Testis (tissue), 5 donors: Measurements from ENCODE around the gene PPIG. TPM values are rescaled to one million over a fixed set of nuclear protein-coding genes. Genes with fewer than 3 reads are reported as not detected.
A peak's percentile ranks its signal among the peaks of the same experiment; 100 is the strongest.
"Not testable (repeated sequence)": the region's sequence is repeated elsewhere in the genome, so short reads cannot be mapped to it uniquely, and the experiment has no call there.

Source experiments
- DNase-seq: peaks from one replicate; pipeline ENCODE4 v3.0.0-alpha.2; 2019
- H3K27ac ChIP-seq, 2 donors: fragments of 200-600 bp; sonication (generic); one replicate each; pipeline ENCODE4 v1.5.1; 2019
- H3K27me3 ChIP-seq: fragments of 200-600 bp; sonication (generic); one replicate; pipeline ENCODE4 v1.5.1; 2019
- H3K36me3 ChIP-seq: fragments of 200-600 bp; sonication (generic); one replicate; pipeline ENCODE4 v1.5.1; 2017; ENCODE audit warnings: low read depth; ENCODE audit errors: missing control alignments
- H3K4me1 ChIP-seq: fragments of 200-600 bp; sonication (generic); one replicate; pipeline ENCODE4 v1.5.1; 2019
- H3K4me3 ChIP-seq, 2 donors: fragments of 200-600 bp; sonication (generic); one replicate each; pipeline ENCODE4 v1.5.1; 2017 to 2019
- H3K9me3 ChIP-seq: fragments of 200-600 bp; sonication (generic); one replicate; pipeline ENCODE4 v1.5.1; 2017
- POLR2A ChIP-seq: fragments of 450-650 bp; IDR thresholded peaks from one replicate; pipeline ENCODE4 v1.6.1; 2017; ENCODE audit warnings: antibody characterized with exemption, mild to moderate bottlenecking, moderate library complexity
- WGBS, 2 donors: methylation state at CpG; one replicate each; pipeline ENCODE4 v1.1.5; 2018; 5-methylcytosine and 5-hydroxymethylcytosine counted together
- intact Hi-C: fragments of 100-400 bp; cut with DNase I; formaldehyde crosslinking; loops from one replicate; pipeline ENCODE4 v1.15.1; 2023; ENCODE audit warnings: low total_unique reads
- long read RNA-seq, 2 donors: transcript quantifications; one replicate each; lab custom pipeline, GENCODE V29; 2026
- polyA plus RNA-seq: library from polyadenylated mRNA; stranded (reverse); fragments of 350-450 nt; fragmentation: Illumina TruSeq; extraction: RNeasy Lipid Tissue Mini Kit (QIAGEN cat#74804); gene quantifications from one replicate; pipeline ENCODE4 v1.2.3, GENCODE V29; 2014; ENCODE audit warnings: low read depth, low replicate concordance; ENCODE audit not compliant: insufficient read depth
- total RNA-seq, 2 donors: library from RNA; depleted of rRNA; stranded (reverse); fragments of >200 nt; gene quantifications; one replicate each; pipeline ENCODE4 v1.2.3, GENCODE V29; 2016
- TF ChIP-seq, protein P1 (sequence below), 3 experiments: fragments of 450-650 bp in 2 of 3; fragments of 200-600 bp in 1 of 3; sonication (generic) in 1 of 3; IDR thresholded peaks; one replicate each; pipeline ENCODE4 v1.5.1; 2016 to 2019; ENCODE audit warnings: antibody characterized with exemption in 3 of 3, mild to moderate bottlenecking in 2 of 3, moderate library complexity in 1 of 3

Gene PPIG
- total RNA-seq (10 to 100 TPM; 40.8 to 48.0 TPM), polyA plus RNA-seq (6.9 TPM)
- long read RNA-seq, donor 1, full-length matches to known transcripts = 23 of 40 reads
- long read RNA-seq, donor 1, partial matches to known transcripts = 17 of 40 reads
- long read RNA-seq, donor 1, other reads (novel, unspliced or antisense) = 0 of 40 reads
- long read RNA-seq, donor 2, full-length matches to known transcripts = 6 of 13 reads
- long read RNA-seq, donor 2, partial matches to known transcripts = 7 of 13 reads
- long read RNA-seq, donor 2, other reads (novel, unspliced or antisense) = 0 of 13 reads

DNA sequence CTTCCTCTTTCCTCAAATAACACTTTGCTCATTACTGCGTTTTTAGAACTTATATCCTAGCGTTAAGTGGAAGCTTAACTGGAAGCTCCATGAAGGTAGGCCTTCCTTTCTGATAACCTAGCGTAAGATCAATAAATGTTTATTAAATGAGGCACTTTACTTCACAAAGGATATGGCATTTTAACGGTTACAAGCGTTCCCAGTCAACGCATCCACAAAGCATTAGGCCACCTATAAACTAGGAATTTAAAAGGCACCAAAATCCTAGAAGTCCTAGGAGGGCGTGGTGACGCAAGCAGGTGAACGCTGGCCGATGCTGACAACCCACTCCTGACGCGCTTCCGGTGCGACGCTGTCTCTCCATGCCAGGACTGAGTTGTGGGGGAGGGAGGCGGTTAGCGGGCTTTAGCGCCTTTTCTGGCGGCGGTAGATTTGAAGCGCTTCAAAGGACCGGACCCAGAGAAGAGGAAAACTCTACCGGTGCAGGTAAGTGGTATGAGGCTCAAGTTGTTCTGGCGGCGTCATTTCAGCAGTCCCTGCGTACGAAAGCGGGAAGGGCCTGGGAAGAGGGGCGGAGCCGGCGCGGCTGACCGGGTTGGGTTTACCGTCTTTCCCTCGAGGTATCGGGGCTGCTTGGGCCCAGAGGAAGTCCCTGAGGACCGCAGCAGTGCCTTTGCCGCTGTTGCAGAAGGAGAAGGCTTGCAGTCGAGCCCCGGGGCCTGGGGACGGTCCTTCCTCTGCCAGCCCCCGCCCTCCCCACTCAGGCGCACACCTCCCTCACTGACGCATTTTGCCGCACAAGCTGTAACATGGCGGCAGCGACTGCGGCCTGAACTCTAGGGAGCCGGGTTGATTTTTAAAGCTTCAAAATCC is at the start of gene PPIG:
PPIG (plus strand) TSS at position 347 of the 873 bp plus-strand sequence. CDS start 19,691 bp downstream, outside the sequence.
- Histone ChIP-seq H3K4me3 (peak within 1 kb of the TSS; percentile 91 to 99), H3K4me1 (peaks cover 13% of the 10 kb centered on the region), H3K9me3 (no peaks in the 10 kb centered on the region), H3K27me3 (no peaks in the 10 kb centered on the region), H3K36me3 (no peaks in the 10 kb centered on the region), H3K27ac (peak within 1 kb of the TSS; percentile 97 to 100)
- 4 to 8% methylated on average over 23 to 49 of the region's 49 CpGs for WGBS, 2 donors
- peak; percentile 96 for DNase-seq
- intact Hi-C loops = no loop called here
- TF ChIP-seq, protein P1, sequence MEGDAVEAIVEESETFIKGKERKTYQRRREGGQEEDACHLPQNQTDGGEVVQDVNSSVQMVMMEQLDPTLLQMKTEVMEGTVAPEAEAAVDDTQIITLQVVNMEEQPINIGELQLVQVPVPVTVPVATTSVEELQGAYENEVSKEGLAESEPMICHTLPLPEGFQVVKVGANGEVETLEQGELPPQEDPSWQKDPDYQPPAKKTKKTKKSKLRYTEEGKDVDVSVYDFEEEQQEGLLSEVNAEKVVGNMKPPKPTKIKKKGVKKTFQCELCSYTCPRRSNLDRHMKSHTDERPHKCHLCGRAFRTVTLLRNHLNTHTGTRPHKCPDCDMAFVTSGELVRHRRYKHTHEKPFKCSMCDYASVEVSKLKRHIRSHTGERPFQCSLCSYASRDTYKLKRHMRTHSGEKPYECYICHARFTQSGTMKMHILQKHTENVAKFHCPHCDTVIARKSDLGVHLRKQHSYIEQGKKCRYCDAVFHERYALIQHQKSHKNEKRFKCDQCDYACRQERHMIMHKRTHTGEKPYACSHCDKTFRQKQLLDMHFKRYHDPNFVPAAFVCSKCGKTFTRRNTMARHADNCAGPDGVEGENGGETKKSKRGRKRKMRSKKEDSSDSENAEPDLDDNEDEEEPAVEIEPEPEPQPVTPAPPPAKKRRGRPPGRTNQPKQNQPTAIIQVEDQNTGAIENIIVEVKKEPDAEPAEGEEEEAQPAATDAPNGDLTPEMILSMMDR (IDR thresholded peaks at IDR 0.05) = peak in 1 of 3 experiments; percentile 4
- no peak for TF ChIP-seq POLR2A

DNA sequence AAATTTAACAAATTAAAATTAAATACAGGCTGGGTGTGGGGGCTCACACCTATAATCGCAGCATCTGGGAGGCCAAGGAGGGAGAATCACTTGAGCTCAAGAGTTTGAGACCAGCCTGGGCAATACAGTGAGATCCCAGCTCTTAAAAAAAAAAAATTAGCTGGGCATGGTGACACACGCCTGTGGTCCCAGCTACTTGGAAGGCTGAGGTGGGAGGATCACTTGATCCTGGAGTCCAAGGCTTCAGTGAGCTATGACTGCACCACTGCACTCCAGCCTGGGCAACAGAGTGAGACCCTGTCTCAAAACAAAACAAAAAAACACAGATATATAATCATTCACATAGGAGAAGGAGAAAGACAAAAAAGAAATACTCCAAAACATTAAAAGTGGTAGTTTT is 44.7 kb upstream of the PPIG start:
- H3K27me3 ChIP-seq, H3K36me3 ChIP-seq, H3K27ac ChIP-seq, intact Hi-C loops, H3K9me3 ChIP-seq, DNase-seq, H3K4me1 ChIP-seq, H3K4me3 ChIP-seq: not testable (repeated sequence)
- WGBS, 2 donors = 90 to 97% methylated on average over 2 of the region's 2 CpGs

DNA sequence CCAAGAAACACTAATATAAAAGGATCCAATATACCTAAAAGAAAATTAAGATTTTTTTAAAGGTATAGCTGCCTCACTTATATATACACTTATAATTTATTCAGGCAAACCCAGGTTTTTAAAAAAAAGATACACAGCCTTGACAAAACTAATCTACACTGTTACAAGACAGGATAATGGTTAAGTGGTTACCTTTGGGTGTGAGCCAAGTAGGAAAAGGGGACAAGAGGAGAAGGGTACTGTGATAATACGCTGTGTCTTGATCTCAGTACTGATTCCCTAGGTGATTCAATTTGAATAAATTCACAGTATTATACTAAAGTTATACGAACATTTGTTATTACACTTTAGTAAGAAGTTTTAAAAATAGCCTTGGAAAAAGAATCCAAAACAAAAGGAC is 44.0 kb upstream of the PPIG start:
- 65 to 85% methylated on average over 2 of the region's 2 CpGs for WGBS, 2 donors
- Histone ChIP-seq H3K4me3 (no peak overlapping the region), H3K4me1 (no peaks in the 10 kb centered on the region), H3K36me3 (no peaks in the 10 kb centered on the region), H3K27ac (no peak overlapping the region), H3K27me3 (no peaks in the 10 kb centered on the region), H3K9me3 (no peaks in the 10 kb centered on the region)
- no peak for DNase-seq
- TF ChIP-seq, protein P1 (IDR thresholded peaks at IDR 0.05) = no peak
- no peak for TF ChIP-seq POLR2A
- intact Hi-C loops = no loop called here

DNA sequence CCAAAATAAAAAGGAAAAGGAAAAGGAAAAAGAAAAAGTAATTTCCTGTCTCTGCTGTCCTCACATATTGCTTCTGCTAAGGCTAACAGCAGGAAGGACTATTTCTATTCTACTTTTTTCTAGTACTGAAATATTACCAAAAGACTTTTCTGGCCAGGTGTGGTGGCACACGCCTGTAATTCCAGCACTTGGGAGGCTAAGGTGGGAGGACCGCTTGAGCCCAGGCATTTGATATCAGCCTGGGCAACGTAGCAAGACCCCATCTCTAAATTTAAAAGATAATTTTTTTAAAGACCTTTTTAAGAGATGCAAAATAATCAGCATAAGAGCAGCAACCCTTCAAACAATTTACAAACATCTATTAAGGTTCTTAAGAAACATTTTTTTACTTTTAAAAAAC is 41.7 kb upstream of the PPIG start:
- Histone ChIP-seq H3K27ac (no peak overlapping the region), H3K9me3 (no peaks in the 10 kb centered on the region), H3K27me3 (no peaks in the 10 kb centered on the region), H3K4me1 (no peaks in the 10 kb centered on the region), H3K4me3 (no peak overlapping the region), H3K36me3 (no peaks in the 10 kb centered on the region)
- TF ChIP-seq POLR2A = no peak
- TF ChIP-seq, protein P1 (IDR thresholded peaks at IDR 0.05) = no peak
- intact Hi-C loops = no loop called here
- 84 to 89% methylated on average over 3 of the region's 3 CpGs for WGBS, 2 donors
- no peak for DNase-seq

DNA sequence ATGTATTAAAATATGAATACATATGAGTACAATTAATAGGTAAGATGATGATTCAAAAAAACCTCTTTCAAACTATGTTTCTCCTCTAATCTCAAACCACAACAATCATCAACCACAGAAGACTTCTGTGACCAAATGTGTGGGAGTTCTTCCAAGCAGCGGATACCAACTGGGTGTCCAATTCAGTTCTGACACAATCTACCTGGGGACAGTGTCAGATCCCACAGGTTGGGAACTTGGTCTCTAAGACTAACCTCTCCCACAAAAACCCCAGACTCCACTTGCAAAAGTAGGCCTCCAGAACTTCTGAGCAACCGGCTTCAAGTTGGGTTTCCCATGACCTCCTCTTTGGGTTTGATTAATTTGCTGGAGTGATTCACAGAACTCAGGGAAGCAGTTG is 37.4 kb upstream of the PPIG start:
- DNase-seq = no peak
- H3K36me3 ChIP-seq = no peaks in the 10 kb centered on the region
- no peaks in the 10 kb centered on the region for H3K27me3 ChIP-seq
- intact Hi-C loops = no loop called here
- H3K4me3 ChIP-seq = no peak overlapping the region
- WGBS, 2 donors = 79 to 94% methylated on average over 2 of the region's 2 CpGs
- no peak overlapping the region for H3K27ac ChIP-seq
- H3K9me3 ChIP-seq = no peaks in the 10 kb centered on the region
- no peaks in the 10 kb centered on the region for H3K4me1 ChIP-seq
- TF ChIP-seq POLR2A = no peak
- TF ChIP-seq, protein P1 (IDR thresholded peaks at IDR 0.05) = no peak
